K562 (cell line): ENCODE results near the gene COL15A1. TPM values are rescaled to one million over a fixed set of nuclear protein-coding genes. Genes with fewer than 3 reads are reported as not detected.

Experiments
- ARID1B ChIP-seq: fragments of 450-650 bp; IDR thresholded peaks from 2 replicates; pipeline ENCODE4 v1.6.1; 2016; ENCODE audit warnings: antibody characterized with exemption, mild to moderate bottlenecking, inconsistent platforms
- BHLHE40 ChIP-seq: IDR thresholded peaks from 2 replicates; pipeline ENCODE4 v1.6.1; 2011; ENCODE audit warnings: low read length, improper control_type of control experiment
- BRD9 ChIP-seq: fragments of 450-650 bp; IDR thresholded peaks from 2 replicates; pipeline ENCODE4 v1.6.1; 2018; ENCODE audit warnings: low read depth; ENCODE audit not compliant: partially characterized antibody
- CEBPG ChIP-seq, 3 experiments: fragments of 200-800 bp in 1 of 3; sonication (Bioruptor generic) in 1 of 3; sonication (generic) in 1 of 3; formaldehyde crosslinking in 1 of 3; IDR thresholded peaks in 2 of 3; conservative IDR thresholded peaks in 1 of 3; 2 replicates each; pipeline versions ENCODE4 v1.6.1 to v1.8.0; 2016 to 2022; ENCODE audit warnings: missing compliant biosample characterization in 2 of 3, missing genetic modification characterization in 2 of 3, mild to moderate bottlenecking in 1 of 3, missing genetic modification reagents in 1 of 3
- CTBP1 ChIP-seq: fragments of 450-650 bp; IDR thresholded peaks from 2 replicates; pipeline ENCODE4 v1.6.1; 2016; ENCODE audit warnings: borderline replicate concordance
- DMBX1 ChIP-seq: fragments of 250-450 bp; sonication (Bioruptor Pico); IDR thresholded peaks from 2 replicates; pipeline ENCODE4 v1.8.0; 2022; ENCODE audit warnings: inconsistent platforms, mild to moderate bottlenecking, moderate library complexity, borderline replicate concordance
- ETV6 ChIP-seq, 3 experiments: fragments of 150-350 bp in 1 of 3; sonication (generic) in 1 of 3; formaldehyde crosslinking in 1 of 3; IDR thresholded peaks; 2 replicates each; pipeline versions ENCODE4 v1.6.1 to v1.8.0; 2014 to 2022; ENCODE audit warnings: borderline replicate concordance in 2 of 3, low read depth in 2 of 3, antibody characterized with exemption in 1 of 3, low read length in 1 of 3, mild to moderate bottlenecking in 1 of 3, missing genetic modification reagents in 1 of 3
- JUN ChIP-seq, 2 experiments: sonication (generic) in 1 of 2; formaldehyde crosslinking in 1 of 2; IDR thresholded peaks; 2 replicates each; pipeline versions ENCODE4 v1.6.1 to v1.8.0; 2012 to 2022; ENCODE audit warnings: borderline replicate concordance in 2 of 2, mild to moderate bottlenecking in 2 of 2, improper control_type of control experiment in 1 of 2, low read depth in 1 of 2, low read length in 1 of 2, missing genetic modification reagents in 1 of 2
- JUND ChIP-seq, 2 experiments: IDR thresholded peaks; 2 replicates in 1 of 2; 3 replicates in 1 of 2; pipeline ENCODE4 v1.6.1; 2011; ENCODE audit warnings: borderline replicate concordance in 2 of 2, low read depth in 2 of 2, low read length in 2 of 2, improper control_type of control experiment in 1 of 2, missing biosample characterization in 1 of 2, missing genetic modification characterization in 1 of 2, missing genetic modification reagents in 1 of 2
- MCM5 ChIP-seq: fragments of 450-650 bp; IDR thresholded peaks from 2 replicates; pipeline ENCODE4 v1.6.1; 2016; ENCODE audit warnings: low read depth
- NR3C1 ChIP-seq: sonication (generic); formaldehyde crosslinking; IDR thresholded peaks from 2 replicates; pipeline ENCODE4 v1.8.1; 2022; ENCODE audit warnings: missing genetic modification reagents
- NRF1 ChIP-seq, 2 experiments: fragments of 450-650 bp; IDR thresholded peaks in 1 of 2; conservative IDR thresholded peaks in 1 of 2; 2 replicates each; pipeline ENCODE4 v1.6.1; 2014; ENCODE audit warnings: mild to moderate bottlenecking in 2 of 2
- PKNOX1 ChIP-seq: fragments of 450-650 bp; IDR thresholded peaks from 2 replicates; pipeline ENCODE4 v1.6.1; 2016
- SMARCA4 ChIP-seq: fragments of 450-650 bp; IDR thresholded peaks from 2 replicates; pipeline ENCODE4 v1.6.1; 2016
- SNRNP70 ChIP-seq: fragments of 200-400 bp; formaldehyde crosslinking; optimal IDR thresholded peaks from 2 replicates; pipeline ENCODE3; 2017; ENCODE audit warnings: low read depth, low read length
- TAL1 ChIP-seq: fragments of 450-650 bp; IDR thresholded peaks from 2 replicates; pipeline ENCODE4 v1.6.1; 2016; ENCODE audit warnings: mild to moderate bottlenecking
- TEAD1 ChIP-seq, 2 experiments: fragments of 450-650 bp in 1 of 2; sonication (generic) in 1 of 2; formaldehyde crosslinking; IDR thresholded peaks; 2 replicates each; pipeline versions ENCODE4 v1.4.0 to v1.8.0; 2020 to 2022; ENCODE audit warnings: mild to moderate bottlenecking in 2 of 2, missing genetic modification reagents in 1 of 2
- ZNF232 ChIP-seq: sonication (generic); formaldehyde crosslinking; IDR thresholded peaks from 2 replicates; pipeline ENCODE4 v1.8.0; 2022; ENCODE audit warnings: mild to moderate bottlenecking, missing genetic modification reagents
- ZNF24 ChIP-seq: fragments of 450-650 bp; IDR thresholded peaks from 2 replicates; pipeline ENCODE4 v1.6.1; 2016
- ZNF445 ChIP-seq: fragments of 250-450 bp; sonication (Bioruptor Pico); IDR thresholded peaks from 2 replicates; pipeline ENCODE4 v1.4.0; 2020; ENCODE audit warnings: low read depth, mild to moderate bottlenecking, moderate library complexity
- ZNF707 ChIP-seq: fragments of 250-450 bp; sonication (Bioruptor Pico); conservative IDR thresholded peaks from 2 replicates; pipeline ENCODE4 v1.8.0; 2022; ENCODE audit warnings: inconsistent platforms, mild to moderate bottlenecking, moderate library complexity
- ZNF764 ChIP-seq: fragments of 250-450 bp; sonication (Bioruptor Pico); IDR thresholded peaks from 2 replicates; pipeline ENCODE4 v1.4.0; 2020; ENCODE audit warnings: low read depth, mild to moderate bottlenecking, moderate library complexity
- polyA plus RNA-seq, 8 experiments: library from polyadenylated mRNA; depleted of rRNA in 4 of 8; stranded (reverse) in 5 of 8; unstranded in 3 of 8; fragments of >200 nt; fragmentation: Nextera tagmentation in 2 of 8; fragmentation: Illumina TruSeq in 1 of 8; extraction: Ambion mirVana in 2 of 8; extraction: Trizol in 1 of 8; gene quantifications; 2 replicates each; pipeline versions ENCODE4 v1.2.1 to v1.2.3, GENCODE V29; 2011 to 2014; ENCODE audit warnings: inconsistent platforms in 1 of 8, missing spikeins in 1 of 8
- total RNA-seq, 7 experiments: library from RNA; depleted of rRNA in 6 of 7; stranded (reverse); fragments of >200 nt in 6 of 7; fragmentation: Illumina TruSeq in 2 of 7; extraction: Trizol in 2 of 7; gene quantifications; 2 replicates each; pipeline versions ENCODE4 v1.2.1 to v1.2.3, GENCODE V29; 2011 to 2021; ENCODE audit warnings: low replicate concordance in 1 of 7
- TF ChIP-seq, protein P1 (sequence below): IDR thresholded peaks from 3 replicates; pipeline ENCODE4 v1.6.1; 2011; ENCODE audit warnings: borderline replicate concordance, mild to moderate bottlenecking; ENCODE audit not compliant: insufficient read length, insufficient read depth

COL15A1 gene
- total and polyA plus RNA-seq, 9 of the 15 experiments (the other 6 are each of a cell fraction or from before 2014, with no cell fraction given): 0.46 to 5.1 (median 2.6) TPM

DNA sequence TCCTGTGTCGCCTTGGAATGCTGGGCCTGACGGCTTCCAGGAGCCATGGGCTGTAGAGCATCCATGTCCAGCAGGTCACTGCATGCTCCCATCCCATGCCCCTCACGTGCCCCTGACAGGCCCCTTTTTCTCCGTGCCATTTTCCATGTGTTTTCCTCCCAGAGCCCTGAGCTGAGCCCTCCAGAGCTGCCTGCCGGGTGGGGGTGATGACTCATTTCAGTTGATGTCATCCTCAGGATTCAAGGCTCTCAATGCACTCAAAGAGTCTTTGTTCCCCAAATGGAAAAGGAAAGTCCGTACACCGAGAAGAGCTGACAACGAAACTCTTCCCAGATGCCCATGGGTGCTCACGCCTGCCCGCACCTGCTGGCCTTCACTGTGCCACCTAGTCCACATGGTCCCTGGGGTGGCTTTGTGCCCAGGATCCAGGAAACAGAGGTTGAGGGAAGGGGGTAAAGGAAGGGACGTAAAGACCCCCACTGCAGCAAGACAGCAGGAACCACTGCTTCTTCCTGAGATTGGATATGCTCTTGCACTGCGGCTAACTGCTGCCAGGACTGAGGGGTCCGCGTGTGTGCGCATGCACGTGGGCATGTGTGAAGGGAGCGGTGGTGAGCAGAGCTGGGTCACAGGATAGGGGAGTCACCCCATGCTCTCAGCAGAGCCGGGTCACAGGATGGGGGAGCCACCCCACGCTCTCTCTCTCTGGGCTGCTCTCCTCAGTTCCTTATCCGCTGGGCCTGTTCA lies 27.6 kb downstream of the COL15A1 start (continued):
- TF ChIP-seq PKNOX1 (no peak), SMARCA4 (peak; percentile 72), ARID1B (peak; percentile 41), CTBP1 (0 out of 2 replicates have a peak, but pooled peaks have one; percentile 25), NR3C1 (no peak), TAL1 (no peak), TEAD1 (CRISPR knock-in tag; IDR thresholded peaks at IDR 0.05) (0 out of 4 replicates have a peak, but pooled peaks of 1 of the 2 experiments have one; percentile 17), ZNF707 (CRISPR knock-in tag) (no peak), NRF1 (conservative IDR thresholded peaks at IDR 0.05 in 1 of 2, IDR thresholded peaks at IDR 0.05 in 1 of 2) (no peak), JUND (IDR thresholded peaks at IDR 0.05; ENCODE audit: borderline replicate concordance, low read depth, low read length) (peak; percentile 97), JUND (tag; IDR thresholded peaks at IDR 0.05; ENCODE audit: borderline replicate concordance, low read depth, low read length) (peak; percentile 94; the same call in 2 of the 3 replicates), ETV6 (IDR thresholded peaks at IDR 0.05; ENCODE audit: borderline replicate concordance in 1 of 2, low read depth in 2 of 2, low read length in 1 of 2) (no peak), ETV6 (CRISPR knock-in tag; IDR thresholded peaks at IDR 0.05; ENCODE audit: borderline replicate concordance) (no peak), JUN (IDR thresholded peaks at IDR 0.05; ENCODE audit: borderline replicate concordance, low read depth, low read length) (peak; percentile 95), JUN (CRISPR knock-in tag; IDR thresholded peaks at IDR 0.05; ENCODE audit: borderline replicate concordance) (0 out of 2 replicates have a peak, but pooled peaks have one; percentile 29), ZNF445 (no peak), ZNF24 (no peak), MCM5 (no peak), SNRNP70 (no peak), DMBX1 (CRISPR knock-in tag) (0 out of 2 replicates have a peak, but pooled peaks have one; percentile 25), BHLHE40 (peak; percentile 70), BRD9 (no peak), ZNF232 (no peak), ZNF764 (CRISPR knock-in tag) (no peak), CEBPG (CRISPR knock-in tag; IDR thresholded peaks at IDR 0.05) (peak; percentile 13; the same call in 1 of the 2 replicates), CEBPG (tag; conservative IDR thresholded peaks at IDR 0.05 in 1 of 2, IDR thresholded peaks at IDR 0.05 in 1 of 2) (no peak)
- TF ChIP-seq, protein P1, sequence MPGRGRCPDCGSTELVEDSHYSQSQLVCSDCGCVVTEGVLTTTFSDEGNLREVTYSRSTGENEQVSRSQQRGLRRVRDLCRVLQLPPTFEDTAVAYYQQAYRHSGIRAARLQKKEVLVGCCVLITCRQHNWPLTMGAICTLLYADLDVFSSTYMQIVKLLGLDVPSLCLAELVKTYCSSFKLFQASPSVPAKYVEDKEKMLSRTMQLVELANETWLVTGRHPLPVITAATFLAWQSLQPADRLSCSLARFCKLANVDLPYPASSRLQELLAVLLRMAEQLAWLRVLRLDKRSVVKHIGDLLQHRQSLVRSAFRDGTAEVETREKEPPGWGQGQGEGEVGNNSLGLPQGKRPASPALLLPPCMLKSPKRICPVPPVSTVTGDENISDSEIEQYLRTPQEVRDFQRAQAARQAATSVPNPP: no peak
